Esophagus muscularis mucosa (tissue), 4 donors: Measurements from ENCODE around the gene IFFO2.

ENCODE experiments used
- CTCF ChIP-seq, 3 experiments: fragments of 200-600 bp in 2 of 3; fragments of 450-650 bp in 1 of 3; sonication (generic) in 2 of 3; IDR thresholded peaks; one replicate each; pipeline ENCODE4 v1.5.1; 2017 to 2019; ENCODE audit warnings: antibody characterized with exemption in 3 of 3, mild to moderate bottlenecking in 2 of 3, moderate library complexity in 1 of 3
- EP300 ChIP-seq: sonication (generic); formaldehyde crosslinking; IDR thresholded peaks from one replicate; pipeline ENCODE4 v1.6.1; 2017; ENCODE audit warnings: antibody characterized with exemption
- POLR2AphosphoS5 ChIP-seq, 2 donors: sonication (generic); formaldehyde crosslinking; IDR thresholded peaks; one replicate each; pipeline ENCODE4 v1.6.1; 2017; ENCODE audit warnings: antibody characterized with exemption in 2 of 2

- TF ChIP-seq CTCF (IDR thresholded peaks at IDR 0.05), result no peak
- no peak for TF ChIP-seq POLR2AphosphoS5 (IDR thresholded peaks at IDR 0.05)
- no peak for TF ChIP-seq EP300
These were observed 17.0 kb upstream of the IFFO2 start for GRCh38 chr1:18973446-18973955.
